MM.1S (cell line): ENCODE measurements around the gene PCBP2.

Experiments used
- DNase-seq: peaks from one replicate; pipeline ENCODE4 v3.0.0-alpha.2; 2015
- H2AFZ ChIP-seq: fragments of 300-600 bp; sonication (generic); 2 replicates; pipeline ENCODE4 v1.6.0; 2016; ENCODE audit warnings: antibody characterized with exemption, low read length
- H3F3A ChIP-seq: fragments of 300-600 bp; sonication (generic); 2 replicates; pipeline ENCODE4 v1.6.1; 2016; ENCODE audit warnings: mild to moderate bottlenecking, antibody characterized with exemption, low read length, moderate library complexity, mixed read lengths; ENCODE audit not compliant: insufficient read depth
- H3K27ac ChIP-seq: fragments of 300-600 bp; sonication (generic); 2 replicates; pipeline ENCODE4 v1.5.1; 2016; ENCODE audit warnings: mild to moderate bottlenecking, low read length
- H3K27me3 ChIP-seq: fragments of 300-600 bp; sonication (generic); replicated peaks from 2 replicates; pipeline ENCODE4 v1.6.0; 2016; ENCODE audit warnings: low read length; ENCODE audit not compliant: insufficient read depth
- H3K36me3 ChIP-seq: fragments of 300-600 bp; sonication (generic); replicated peaks from 2 replicates; pipeline ENCODE4 v1.6.1; 2016; ENCODE audit warnings: mild to moderate bottlenecking, low read length, mixed read lengths; ENCODE audit not compliant: insufficient read depth
- H3K4me1 ChIP-seq: fragments of 300-600 bp; sonication (generic); 2 replicates; pipeline ENCODE4 v1.6.1; 2016; ENCODE audit warnings: low read length, mixed read lengths
- H3K4me2 ChIP-seq: fragments of 300-600 bp; sonication (generic); 2 replicates; pipeline ENCODE4 v1.6.0; 2016; ENCODE audit warnings: low read depth, low read length
- H3K4me3 ChIP-seq: fragments of 300-600 bp; sonication (generic); 2 replicates; pipeline ENCODE4 v1.5.1; 2016; ENCODE audit warnings: low read length, mixed read lengths
- H3K79me2 ChIP-seq: fragments of 300-600 bp; sonication (generic); 2 replicates; pipeline ENCODE4 v1.6.1; 2016; ENCODE audit warnings: mixed run types, low read length, mixed read lengths
- H3K9ac ChIP-seq: fragments of 300-600 bp; sonication (generic); 2 replicates; pipeline ENCODE4 v1.6.1; 2016; ENCODE audit warnings: low read length, mixed read lengths
- H3K9me2 ChIP-seq: fragments of 300-600 bp; sonication (generic); replicated peaks from 2 replicates; pipeline ENCODE4 v1.6.1; 2016; ENCODE audit warnings: mild to moderate bottlenecking, low read length, mixed read lengths; ENCODE audit not compliant: insufficient read depth
- H3K9me3 ChIP-seq: fragments of 300-600 bp; sonication (generic); replicated peaks from 2 replicates; pipeline ENCODE4 v1.6.1; 2016; ENCODE audit warnings: mild to moderate bottlenecking, low read length, mixed read lengths; ENCODE audit not compliant: insufficient read depth
- H4K20me1 ChIP-seq: fragments of 300-600 bp; sonication (generic); 2 replicates; pipeline ENCODE4 v1.6.1; 2016; ENCODE audit warnings: mild to moderate bottlenecking, low read length, moderate library complexity, mixed read lengths; ENCODE audit not compliant: insufficient read depth
- CTCF ChIP-seq: fragments of 300-600 bp; sonication (generic); IDR thresholded peaks from 2 replicates; pipeline ENCODE4 v1.5.1; 2016; ENCODE audit warnings: antibody characterized with exemption, low read length, mixed read lengths
- EZH2 ChIP-seq: fragments of 300-600 bp; sonication (generic); optimal IDR thresholded peaks from 2 replicates; pipeline ENCODE3; 2017; ENCODE audit warnings: low read depth, mild to moderate bottlenecking, antibody characterized with exemption, low read length, mixed read lengths
- EZH2phosphoT487 ChIP-seq: fragments of 300-600 bp; sonication (generic); IDR thresholded peaks from 2 replicates; pipeline ENCODE4 v1.6.1; 2018; ENCODE audit warnings: antibody characterized with exemption, low read length

The PCBP2 gene

GRCh38 chr12:53474819-53475218 is 22.9 kb downstream of the PCBP2 start:
- H3K27ac ChIP-seq, result peak overlapping the region; percentile 97
- no peaks in the 10 kb centered on the region for H3K9me3 ChIP-seq
- no peaks in the 10 kb centered on the region for H3K27me3 ChIP-seq
- no peak overlapping the region for H2AFZ ChIP-seq
- H3K4me3 ChIP-seq, result peak overlapping the region; percentile 49
- no peaks in the 10 kb centered on the region for H3K9me2 ChIP-seq
- peaks cover 16% of the 10 kb centered on the region; the same call in 1 of the 2 replicates for H3K36me3 ChIP-seq
- H3F3A ChIP-seq, result peaks cover 90% of the 10 kb centered on the region
- H3K79me2 ChIP-seq, result peaks cover 95% of the 10 kb centered on the region
- H3K4me2 ChIP-seq, result peak overlapping the region; percentile 85
- no peaks in the 10 kb centered on the region; the same call in 1 of the 2 replicates for H4K20me1 ChIP-seq
- H3K9ac ChIP-seq, result peak overlapping the region; percentile 76
- H3K4me1 ChIP-seq, result peaks cover 86% of the 10 kb centered on the region
- DNase-seq, result no peak
- no peak for TF ChIP-seq CTCF

- Histone ChIP-seq H3K4me2 (peak overlapping the region; percentile 85; the same call in 1 of the 2 replicates), H3K9me2 (no peaks in the 10 kb centered on the region), H3K4me3 (no peak overlapping the region), H3F3A (peaks cover 94% of the 10 kb centered on the region), H3K27me3 (no peaks in the 10 kb centered on the region), H3K27ac (peak overlapping the region; percentile 97; the same call in 1 of the 2 replicates), H3K79me2 (peaks cover 94% of the 10 kb centered on the region), H3K36me3 (peaks cover 24% of the 10 kb centered on the region; the same call in 1 of the 2 replicates), H4K20me1 (peaks cover 3% of the 10 kb centered on the region; the same call in 1 of the 2 replicates), H2AFZ (no peak overlapping the region), H3K9me3 (no peaks in the 10 kb centered on the region), H3K9ac (peak overlapping the region; percentile 76; the same call in 1 of the 2 replicates), H3K4me1 (peaks cover 84% of the 10 kb centered on the region)
- TF ChIP-seq CTCF (peak; percentile 57), EZH2 (no peak), EZH2phosphoT487 (no peak)
- DNase-seq, result peak; percentile 50
Observed at GRCh38 chr12:53476769-53477209, 24.9 kb downstream of the PCBP2 start.

- H3K9ac ChIP-seq, result peak overlapping the region; percentile 13; the same call in 1 of the 2 replicates
- peaks cover 66% of the 10 kb centered on the region for H3K4me1 ChIP-seq
- no peak overlapping the region for H2AFZ ChIP-seq
- peaks cover 77% of the 10 kb centered on the region for H3K79me2 ChIP-seq
- H3K27ac ChIP-seq, result peak overlapping the region; percentile 79
- peaks cover 96% of the 10 kb centered on the region for H3F3A ChIP-seq
- H3K4me3 ChIP-seq, result no peak overlapping the region
- H3K9me2 ChIP-seq, result no peaks in the 10 kb centered on the region
- no peaks in the 10 kb centered on the region for H3K9me3 ChIP-seq
- H4K20me1 ChIP-seq, result peaks cover 7% of the 10 kb centered on the region; the same call in 1 of the 2 replicates
- DNase-seq, result peak; percentile 45
- no peak for TF ChIP-seq EZH2
- no peak for TF ChIP-seq CTCF
- no peak for TF ChIP-seq EZH2phosphoT487
- no peaks in the 10 kb centered on the region for H3K27me3 ChIP-seq
- peaks cover 29% of the 10 kb centered on the region; the same call in 1 of the 2 replicates for H3K36me3 ChIP-seq
- H3K4me2 ChIP-seq, result peak overlapping the region; percentile 33
Observed at GRCh38 chr12:53478865-53479264, 27.0 kb downstream of the PCBP2 start.
